A549 (cell line): ENCODE data around the gene MARS1. TPM values are rescaled to one million over a fixed set of nuclear protein-coding genes. Genes with fewer than 3 reads are reported as not detected.

Experiments
- ATAC-seq, 2 experiments: fragments of 200-7000 bp in 1 of 2; fragments of >200 bp in 1 of 2; cut with Nextera tagmentation in 1 of 2; cut with Tn5 transposase in 1 of 2; 3 replicates each; pipeline versions ENCODE4 v1.8.0 to v1.9.1; 2018 to 2020; ENCODE audit warnings: mild to moderate bottlenecking in 1 of 2, moderate library complexity in 1 of 2
- CTCF ChIA-PET: fragments of 300-600 bp; sonication (Branson Sonifier 250); formaldehyde crosslinking; extraction: SDS; loops from one replicate; lab custom pipeline; 2021; ENCODE audit warnings: antibody characterized with exemption, inconsistent platforms; lab: Yijun Ruan, JAX
- POLR2A ChIA-PET: fragments of 350-600 bp; formaldehyde crosslinking; extraction: SDS; loops from one replicate; lab custom pipeline; 2021; ENCODE audit warnings: antibody characterized with exemption, inconsistent platforms; lab: Yijun Ruan, JAX
- DNase-seq, 2 experiments: peaks; one replicate each; pipeline versions ENCODE4 v3.0.0 to v3.0.0-alpha.2; 2011 to 2016; ENCODE audit warnings: low read depth in 1 of 2, low spot score in 1 of 2
- FAIRE-seq: peaks from 2 replicates; lab custom pipeline; 2011; peaks lifted over from hg19 to GRCh38; lab: Jason Lieb, UNC
- H3K27ac ChIP-seq, 2 experiments: fragments of >200 bp; sonication (Bioruptor Twin); formaldehyde crosslinking; 3 replicates each; pipeline ENCODE4 v1.5.1; 2016 to 2017
- H3K4me1 ChIP-seq: fragments of >200 bp; sonication (Bioruptor Twin); formaldehyde crosslinking; 3 replicates; pipeline ENCODE4 v1.6.1; 2016
- H3K4me2 ChIP-seq: fragments of >200 bp; sonication (Bioruptor Twin); formaldehyde crosslinking; 3 replicates; pipeline ENCODE4 v1.6.1; 2016
- H3K4me3 ChIP-seq: fragments of >200 bp; sonication (Bioruptor Twin); formaldehyde crosslinking; 3 replicates; pipeline ENCODE4 v1.5.1; 2016
- H3K9me3 ChIP-seq: fragments of >200 bp; sonication (Bioruptor Twin); formaldehyde crosslinking; 3 replicates; pipeline ENCODE4 v1.6.1; 2016
- BCL3 ChIP-seq: fragments of >200 bp; sonication (Bioruptor Twin); formaldehyde crosslinking; IDR thresholded peaks from 3 replicates; pipeline ENCODE4 v1.6.1; 2016
- CBX8 ChIP-seq: fragments of 200-600 bp; sonication (generic); IDR thresholded peaks from 2 replicates; pipeline ENCODE4 v1.6.1; 2016
- E2F6 ChIP-seq: IDR thresholded peaks from 2 replicates; pipeline ENCODE4 v1.6.1; 2012; ENCODE audit warnings: low read depth, borderline replicate concordance
- ESRRA ChIP-seq: fragments of 150-350 bp; IDR thresholded peaks from 2 replicates; pipeline ENCODE4 v1.6.1; 2014; ENCODE audit warnings: mild to moderate bottlenecking, low read length, borderline replicate concordance
- FOXS1 ChIP-seq: fragments of 250-450 bp; sonication (Bioruptor Pico); IDR thresholded peaks from 2 replicates; pipeline ENCODE4 v1.5.0; 2020; ENCODE audit warnings: mild to moderate bottlenecking, moderate library complexity
- HEYL ChIP-seq: fragments of 250-450 bp; sonication (Bioruptor Pico); IDR thresholded peaks from 2 replicates; pipeline ENCODE4 v1.8.0; 2021; ENCODE audit warnings: mild to moderate bottlenecking, moderate library complexity
- HOXA7 ChIP-seq: fragments of 250-450 bp; sonication (Bioruptor Pico); IDR thresholded peaks from 2 replicates; pipeline ENCODE4 v1.5.0; 2020; ENCODE audit warnings: mild to moderate bottlenecking, moderate library complexity
- HOXB13 ChIP-seq: fragments of 250-450 bp; sonication (Bioruptor Pico); IDR thresholded peaks from 2 replicates; pipeline ENCODE4 v1.5.0; 2020; ENCODE audit warnings: low read depth, mild to moderate bottlenecking, moderate library complexity
- JUN ChIP-seq, 2 experiments: fragments of >200 bp; sonication (Bioruptor Twin); formaldehyde crosslinking; IDR thresholded peaks; 2 replicates in 1 of 2; 3 replicates in 1 of 2; pipeline ENCODE4 v1.6.1; 2016 to 2017
- JUNB ChIP-seq: fragments of >200 bp; sonication (Bioruptor Twin); formaldehyde crosslinking; IDR thresholded peaks from 2 replicates; pipeline ENCODE4 v1.6.1; 2016
- KDM1A ChIP-seq: fragments of 200-600 bp; sonication (generic); IDR thresholded peaks from 2 replicates; pipeline ENCODE4 v1.6.1; 2016; ENCODE audit warnings: low read depth, mild to moderate bottlenecking
- MAZ ChIP-seq: fragments of 150-350 bp; IDR thresholded peaks from 2 replicates; pipeline ENCODE4 v1.6.1; 2014; ENCODE audit warnings: antibody characterized with exemption, low read depth, low read length, borderline replicate concordance
- POLR2AphosphoS2 ChIP-seq: conservative IDR thresholded peaks from 2 replicates; pipeline ENCODE4 v1.6.1; 2012; ENCODE audit warnings: low read length, improper control_type of control experiment, inconsistent platforms
- SREBF2 ChIP-seq: fragments of 450-650 bp; IDR thresholded peaks from 2 replicates; pipeline ENCODE4 v1.6.1; 2014; ENCODE audit warnings: mild to moderate bottlenecking, moderate library complexity
- ZNF302 ChIP-seq: fragments of 250-450 bp; sonication (Bioruptor Pico); IDR thresholded peaks from 2 replicates; pipeline ENCODE4 v1.9.0; 2021; ENCODE audit warnings: inconsistent platforms, mild to moderate bottlenecking, moderate library complexity
- WGBS: methylation state at CpG from one replicate; pipeline ENCODE4 v1.1.6; 2017; ENCODE audit errors: missing lambda C conversion rate; 5-methylcytosine and 5-hydroxymethylcytosine counted together
- polyA plus RNA-seq, 4 experiments: library from polyadenylated mRNA; depleted of rRNA in 3 of 4; stranded (reverse); fragments of >200 nt; fragmentation: RNase III in 1 of 4; extraction: RNeasy Plus Mini Kit Qiagen cat#74134 plus additional on column Dnase treatment in 1 of 4; gene quantifications; 2 replicates in 3 of 4; 3 replicates in 1 of 4; pipeline ENCODE4 v1.2.3, GENCODE V29; 2011 to 2017
- TF ChIP-seq, protein P1 (sequence below): fragments of >200 bp; sonication (Bioruptor Twin); formaldehyde crosslinking; IDR thresholded peaks from 2 replicates; pipeline ENCODE4 v1.6.1; 2016
- TF ChIP-seq, protein P2 (sequence below): fragments of 250-450 bp; sonication (Bioruptor Pico); IDR thresholded peaks from 2 replicates; pipeline ENCODE4 v1.5.0; 2020; ENCODE audit warnings: low read depth, mild to moderate bottlenecking, moderate library complexity

MARS1 gene
- polyA plus RNA-seq, 2 of the 4 experiments (the other 2 are of a cell fraction): 227 to 372 TPM

- POLR2A ChIA-PET: no interaction called here
- Histone ChIP-seq H3K4me3 (no peak overlapping the region), H3K27ac (no peak overlapping the region), H3K4me2 (no peak overlapping the region)
- no peak for FAIRE-seq
- TF ChIP-seq E2F6: no peak
- TF ChIP-seq JUN (IDR thresholded peaks at IDR 0.05): no peak
- TF ChIP-seq POLR2AphosphoS2: no peak
- TF ChIP-seq ZNF302 (CRISPR knock-in tag): no peak
- TF ChIP-seq JUNB: no peak
- TF ChIP-seq HOXB13 (CRISPR knock-in tag): no peak
- TF ChIP-seq, all 56 proteins: peak for 0
- WGBS: 62% methylated on average over 3 of the region's 3 CpGs
- CTCF ChIA-PET: interaction anchor here (1.0 to 19.9 kb wide), 5 partner anchors 10 to 39 kb away, joined by 3 to 240 read pairs (median 4); partner anchors contain the start of genes GLI1 and INHBE
- H3K9me3 ChIP-seq: no peaks in the 10 kb centered on the region
- DNase-seq (no peak), ATAC-seq (no peak)
- peaks cover 2% of the 10 kb centered on the region; the same call in 2 of the 3 replicates for H3K4me1 ChIP-seq
Measured at GRCh38 chr12:57472391-57472790, 15.5 kb upstream of the MARS1 start.

DNA sequence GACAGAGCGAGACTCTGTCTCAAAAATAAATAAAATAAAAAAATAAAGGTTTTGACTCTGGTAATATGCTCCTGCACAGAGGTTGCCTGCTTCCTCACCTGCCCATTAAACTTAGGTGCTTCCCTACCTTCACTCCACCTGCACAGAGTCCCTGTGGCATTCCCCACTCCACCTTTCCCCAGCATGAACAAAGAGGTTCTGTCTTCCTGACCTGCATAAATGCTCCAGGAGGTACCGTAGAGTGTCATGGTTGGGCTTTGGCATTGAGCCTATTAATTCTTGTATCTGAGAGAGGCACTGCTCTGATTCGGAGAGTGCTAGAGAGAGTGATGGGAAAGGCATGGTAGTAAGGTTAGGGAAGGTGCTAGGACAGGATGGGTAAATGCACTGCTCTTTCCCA is 14.5 kb upstream of the MARS1 start:
- H3K4me1 ChIP-seq: peaks cover 12% of the 10 kb centered on the region; the same call in 2 of the 3 replicates
- no peak overlapping the region for H3K4me2 ChIP-seq
- POLR2A ChIA-PET: no interaction called here
- ATAC-seq: no peak
- WGBS: 64% methylated on average over 3 of the region's 3 CpGs
- no peak overlapping the region for H3K4me3 ChIP-seq
- FAIRE-seq: no peak
- no peaks in the 10 kb centered on the region for H3K9me3 ChIP-seq
- H3K27ac ChIP-seq: no peak overlapping the region
- CTCF ChIA-PET: interaction anchor here (1.5 to 19.9 kb wide), 5 partner anchors 11 to 40 kb away, joined by 4 to 240 read pairs (median 9); partner anchors contain the start of genes GLI1 and MARS1
- no peak for DNase-seq
- TF ChIP-seq ESRRA: no peak
- TF ChIP-seq, protein P1, sequence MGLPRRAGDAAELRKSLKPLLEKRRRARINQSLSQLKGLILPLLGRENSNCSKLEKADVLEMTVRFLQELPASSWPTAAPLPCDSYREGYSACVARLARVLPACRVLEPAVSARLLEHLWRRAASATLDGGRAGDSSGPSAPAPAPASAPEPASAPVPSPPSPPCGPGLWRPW: no peak
- TF ChIP-seq CBX8: no peak
- TF ChIP-seq SREBF2: no peak
- TF ChIP-seq HOXA7 (CRISPR knock-in tag): no peak
- TF ChIP-seq, protein P2, sequence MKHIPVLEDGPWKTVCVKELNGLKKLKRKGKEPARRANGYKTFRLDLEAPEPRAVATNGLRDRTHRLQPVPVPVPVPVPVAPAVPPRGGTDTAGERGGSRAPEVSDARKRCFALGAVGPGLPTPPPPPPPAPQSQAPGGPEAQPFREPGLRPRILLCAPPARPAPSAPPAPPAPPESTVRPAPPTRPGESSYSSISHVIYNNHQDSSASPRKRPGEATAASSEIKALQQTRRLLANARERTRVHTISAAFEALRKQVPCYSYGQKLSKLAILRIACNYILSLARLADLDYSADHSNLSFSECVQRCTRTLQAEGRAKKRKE (CRISPR knock-in tag): no peak
- no peak for TF ChIP-seq MAZ
- TF ChIP-seq POLR2AphosphoS2: no peak
- no peak for TF ChIP-seq HOXB13 (CRISPR knock-in tag)
- TF ChIP-seq HEYL (CRISPR knock-in tag): no peak

- 60% methylated on average over 5 of the region's 5 CpGs for WGBS
Measured at GRCh38 chr12:57473886-57474285, 14.0 kb upstream of the MARS1 start.

GRCh38 chr12:57474430-57474829 is 13.4 kb upstream of the MARS1 start:
- no peak for FAIRE-seq
- H3K4me1 ChIP-seq: peaks cover 14% of the 10 kb centered on the region; the same call in 2 of the 3 replicates
- no peaks in the 10 kb centered on the region for H3K9me3 ChIP-seq
- WGBS: 83% methylated on average over 8 of the region's 8 CpGs
- peak in 1 of 2 experiments; percentile 5; a peak in 1 of 6 replicates for ATAC-seq
- no peak overlapping the region for H3K4me2 ChIP-seq
- no peak for DNase-seq
- no peak overlapping the region for H3K27ac ChIP-seq
- no peak for TF ChIP-seq HOXB13 (CRISPR knock-in tag)
- no peak for TF ChIP-seq FOXS1 (CRISPR knock-in tag)
- no peak for TF ChIP-seq BCL3
- no peak for TF ChIP-seq KDM1A
- POLR2A ChIA-PET: no interaction called here
- CTCF ChIA-PET: interaction anchor here (1.0 to 19.9 kb wide), 5 partner anchors 11 to 22 kb away, joined by 6 to 240 read pairs (median 9); partner anchors contain the start of genes GLI1 and MARS1
- H3K4me3 ChIP-seq: no peak overlapping the region

More at GRCh38 chr12:57473886-57474285, 14.0 kb upstream of the MARS1 start:
- H3K4me3 ChIP-seq: no peak overlapping the region
- DNase-seq: no peak
- no peak for TF ChIP-seq MAZ
- no peak for ATAC-seq
- FAIRE-seq: no peak
- peaks cover 14% of the 10 kb centered on the region; the same call in 2 of the 3 replicates for H3K4me1 ChIP-seq
- H3K27ac ChIP-seq: no peak overlapping the region
- H3K4me2 ChIP-seq: no peak overlapping the region
- ChIA-PET POLR2A (no interaction called here), CTCF (interaction anchor here (1.7 to 19.9 kb wide), 4 partner anchors 12 to 21 kb away, joined by 6 to 240 read pairs (median 10); partner anchors contain the start of genes GLI1 and MARS1)
- no peaks in the 10 kb centered on the region for H3K9me3 ChIP-seq
